ENCODE data around the gene GRIN2D. TPM values are rescaled to one million over a fixed set of nuclear protein-coding genes. Genes with fewer than 3 reads are reported as not detected.

Gene GRIN2D
- total and polyA plus RNA-seq, 2 of the 8 experiments (the other 6 are each of a cell fraction or from before 2014, with no cell fraction given), result 2.2 to 12.4 TPM

DNA sequence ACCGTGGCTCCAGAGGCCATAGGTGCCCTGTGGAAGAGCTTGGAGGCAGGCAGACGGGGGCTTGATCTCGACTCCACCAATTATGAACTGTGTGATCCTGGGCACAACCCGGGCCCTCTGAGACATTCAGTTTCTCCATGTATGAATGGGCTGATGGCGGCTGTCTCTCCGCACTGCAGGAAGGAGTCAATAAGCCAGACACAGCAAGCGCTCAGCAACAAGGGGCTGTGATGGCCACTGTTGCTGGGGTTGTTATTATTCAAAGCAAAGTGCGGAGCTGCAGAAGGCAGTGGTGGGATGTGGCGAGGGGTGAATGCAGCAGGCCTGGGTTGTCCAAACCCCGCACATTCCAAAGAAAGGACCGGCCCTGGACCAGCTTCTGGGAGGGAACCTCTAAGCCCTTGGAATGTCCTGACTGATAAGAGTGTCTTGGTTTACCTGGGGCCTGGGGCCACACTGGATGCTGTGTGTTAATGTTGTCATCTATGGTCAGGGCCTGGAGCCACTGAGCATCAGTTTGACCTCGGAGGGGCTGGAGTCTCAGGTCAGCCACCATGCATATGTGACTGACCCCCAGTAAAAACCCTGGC, 38.0 kb upstream of the GRIN2D start:
- 91% methylated on average over 12 of the region's 12 CpGs; no CpG with 5 or more reads in 1 of the 2 experiments for WGBS, 2 experiments (ENCODE audit: extremely low coverage in 1 of 2, insufficient coverage in 1 of 2, insufficient read length in 1 of 2, insufficient replicate concordance in 2 of 2, low coverage in 1 of 2, low lambda C conversion rate in 2 of 2, missing lambda C conversion rate in 1 of 2)
- no peaks in the 10 kb centered on the region for H4K20me1 ChIP-seq (replicated peaks in 1 of 2; ENCODE audit: control insufficient read depth in 1 of 2, insufficient read depth in 2 of 2, low read length in 2 of 2)
- no peak overlapping the region for H3K4me2 ChIP-seq (ENCODE audit: insufficient read depth in 1 of 2, low read depth in 2 of 2, low read length in 2 of 2)
- H4K5ac ChIP-seq (ENCODE audit: insufficient read length, low read depth, low read length), result no peak overlapping the region
- no peaks in the 10 kb centered on the region for H3K79me1 ChIP-seq (ENCODE audit: low read depth, low read length)
- no peak overlapping the region for H2BK20ac ChIP-seq (ENCODE audit: low read length)
- no peak overlapping the region for H2AFZ ChIP-seq (ENCODE audit: low read length)
- no peak overlapping the region for H4K8ac ChIP-seq (ENCODE audit: extremely low read depth, insufficient read depth, low read length)
- POLR2A ChIA-PET (ENCODE audit: partially characterized antibody), result interaction anchor here (1.2 to 1.3 kb wide), 3 partner anchors 36 to 276 kb away, joined by 3 to 4 read pairs (median 3); partner anchors contain the start of gene KDELR1
- H3K79me2 ChIP-seq (ENCODE audit: control insufficient read depth in 1 of 2, insufficient read depth in 2 of 2, low read length in 2 of 2), result no peaks in the 10 kb centered on the region
- H2AK5ac ChIP-seq (ENCODE audit: low read depth, low read length), result no peak overlapping the region
- CTCF ChIA-PET (ENCODE audit: partially characterized antibody), result interaction anchor here (0.9 to 2.1 kb wide), 4 partner anchors 35 to 131 kb away, joined by 3 to 5 read pairs (median 4); partner anchors contain the start of gene KDELR1
- H3K23ac ChIP-seq (ENCODE audit: insufficient read length), result no peak overlapping the region
- no peak overlapping the region for H2BK120ac ChIP-seq (replicated peaks; ENCODE audit: low read depth, low read length)
- H2BK5ac ChIP-seq (ENCODE audit: low read depth, low read length), result no peak overlapping the region
- no peaks in the 10 kb centered on the region for H3K36me3 ChIP-seq (ENCODE audit: control insufficient read depth in 2 of 4, insufficient read depth in 4 of 4, low read length in 3 of 4)
- no peak overlapping the region for H3K18ac ChIP-seq (ENCODE audit: extremely low read depth, low read length)
- H3K14ac ChIP-seq (ENCODE audit: insufficient read length), result no peak overlapping the region
- H3K4me1 ChIP-seq (replicated peaks in 1 of 4; ENCODE audit: control insufficient read depth in 3 of 4, insufficient read depth in 4 of 4, low read length in 3 of 4), result no peaks in the 10 kb centered on the region
- DNase-seq (ENCODE audit: low read depth in 1 of 2, low spot score in 2 of 2) (no peak), FAIRE-seq (no peak)
- no peaks in the 10 kb centered on the region for H3K23me2 ChIP-seq (ENCODE audit: low read depth, low read length)
- no peak overlapping the region for H3K4ac ChIP-seq (replicated peaks; ENCODE audit: insufficient read length, low read depth, low read length)
- H3K9ac ChIP-seq (replicated peaks in 1 of 4; ENCODE audit: extremely low read depth in 1 of 4, low read depth in 3 of 4, low read length in 3 of 4), result no peak overlapping the region
- H2BK12ac ChIP-seq (ENCODE audit: low read depth, low read length), result no peak overlapping the region
- no peaks in the 10 kb centered on the region for H3K9me3 ChIP-seq (ENCODE audit: insufficient read depth in 2 of 2, low read depth in 1 of 2, low read length in 1 of 2)
- no peak overlapping the region for H3K56ac ChIP-seq (replicated peaks; ENCODE audit: insufficient read length, low read depth, low read length)
- H3K4me3 ChIP-seq (ENCODE audit: extremely low read depth in 1 of 4, insufficient read depth in 2 of 4, low read depth in 3 of 4, low read length in 4 of 4), result no peak overlapping the region
- TF ChIP-seq TAF7 (optimal IDR thresholded peaks at IDR 0.05; ENCODE audit: borderline replicate concordance, low read depth, low read length) (no peak), SIX5 (IDR thresholded peaks at IDR 0.05; ENCODE audit: low read depth, low read length) (no peak), PHF8 (conservative IDR thresholded peaks at IDR 0.05; ENCODE audit: low read depth, low read length) (no peak), CHD2 (IDR thresholded peaks at IDR 0.05; ENCODE audit: low read length) (no peak), RFX5 (IDR thresholded peaks at IDR 0.05; ENCODE audit: borderline replicate concordance, low read depth, low read length) (no peak), ZNF274 (IDR thresholded peaks at IDR 0.05; ENCODE audit: borderline replicate concordance, extremely low read depth, low read length) (no peak), RBBP5 (IDR thresholded peaks at IDR 0.05; ENCODE audit: borderline replicate concordance, low read depth, low read length) (no peak)
- H3K27ac ChIP-seq (ENCODE audit: low read depth, low read length), result no peak overlapping the region; the same call in 1 of the 2 replicates
- H2BK15ac ChIP-seq (ENCODE audit: low read length), result no peak overlapping the region
- H3K27me3 ChIP-seq (replicated peaks in 1 of 4; ENCODE audit: control insufficient read depth in 3 of 4, extremely low read depth in 1 of 4, insufficient read depth in 3 of 4, low read length in 3 of 4), result no peaks in the 10 kb centered on the region
- H4K91ac ChIP-seq (replicated peaks; ENCODE audit: insufficient read length, low read length), result no peak overlapping the region

All from H1 (cell line).